ENCODE results near the gene MAP2.

DNA sequence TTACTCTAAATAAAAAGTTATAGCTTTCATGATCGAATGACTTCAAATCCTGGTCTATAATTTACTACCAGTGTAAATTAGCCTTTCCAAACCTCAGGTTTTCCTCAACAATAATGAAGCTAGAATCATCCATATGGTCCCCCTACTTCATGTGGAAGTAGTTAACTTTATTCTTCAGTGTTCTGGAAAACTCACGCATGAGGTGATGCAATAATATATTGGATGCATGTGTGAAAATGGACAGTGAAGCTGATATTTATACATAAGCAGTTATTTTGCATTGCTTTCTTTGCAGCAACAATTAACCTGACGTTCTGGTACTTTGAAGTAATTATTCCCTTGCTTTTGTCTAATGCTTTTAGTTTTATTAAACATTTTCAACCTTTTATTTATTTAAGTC lies 329.2 kb downstream of the MAP2 start:
- no peak for TF ChIP-seq U2AF1 (optimal IDR thresholded peaks at IDR 0.05; ENCODE audit: low read depth, low read length)
- TF ChIP-seq STAG1 (CRISPR knock-in tag; IDR thresholded peaks at IDR 0.05), result no peak
- TF ChIP-seq POLR2G (IDR thresholded peaks at IDR 0.05; ENCODE audit: low read depth, low read length), result no peak

All from HepG2 (cell line).